Parathyroid adenoma (tissue), 2 donors: Measurements from ENCODE around the gene GLRB.

Source experiments
- H2AFZ ChIP-seq: fragments of 300-600 bp; sonication (generic); one replicate; pipeline ENCODE4 v1.7.0; 2017; ENCODE audit warnings: antibody characterized with exemption, mild to moderate bottlenecking
- H3K27ac ChIP-seq: fragments of 300-600 bp; sonication (generic); one replicate; pipeline ENCODE4 v1.7.0; 2017
- H3K27me3 ChIP-seq: fragments of 300-600 bp; sonication (generic); one replicate; pipeline ENCODE4 v1.7.0; 2017; ENCODE audit warnings: low read length; ENCODE audit not compliant: control insufficient read depth, insufficient read depth
- H3K36me3 ChIP-seq: fragments of 300-600 bp; sonication (generic); one replicate; pipeline ENCODE4 v1.7.0; 2017; ENCODE audit warnings: low read length; ENCODE audit not compliant: control insufficient read depth, insufficient read depth
- H3K4me1 ChIP-seq: fragments of 300-600 bp; sonication (generic); one replicate; pipeline ENCODE4 v1.7.0; 2017; ENCODE audit warnings: control low read depth
- H3K4me2 ChIP-seq: fragments of 300-600 bp; sonication (generic); one replicate; pipeline ENCODE4 v1.7.0; 2017; ENCODE audit warnings: low read length
- H3K4me3 ChIP-seq: fragments of 300-600 bp; sonication (generic); one replicate; pipeline ENCODE4 v1.7.0; 2017; ENCODE audit warnings: low read depth, low read length
- H3K79me2 ChIP-seq: fragments of 300-600 bp; sonication (generic); one replicate; pipeline ENCODE4 v1.7.0; 2017; ENCODE audit warnings: control low read depth
- H3K9ac ChIP-seq: fragments of 300-600 bp; sonication (generic); one replicate; pipeline ENCODE4 v1.7.0; 2017; ENCODE audit warnings: mild to moderate bottlenecking
- H3K9me3 ChIP-seq: fragments of 300-600 bp; sonication (generic); one replicate; pipeline ENCODE4 v1.7.0; 2017; ENCODE audit warnings: low read length; ENCODE audit not compliant: control insufficient read depth
- TF ChIP-seq, protein P1 (sequence below): fragments of 300-600 bp; sonication (generic); IDR thresholded peaks from one replicate; pipeline ENCODE4 v1.7.0; 2017; ENCODE audit warnings: antibody characterized with exemption, mild to moderate bottlenecking
- donor health status: primary hyperparathyroidism.

Gene GLRB

DNA sequence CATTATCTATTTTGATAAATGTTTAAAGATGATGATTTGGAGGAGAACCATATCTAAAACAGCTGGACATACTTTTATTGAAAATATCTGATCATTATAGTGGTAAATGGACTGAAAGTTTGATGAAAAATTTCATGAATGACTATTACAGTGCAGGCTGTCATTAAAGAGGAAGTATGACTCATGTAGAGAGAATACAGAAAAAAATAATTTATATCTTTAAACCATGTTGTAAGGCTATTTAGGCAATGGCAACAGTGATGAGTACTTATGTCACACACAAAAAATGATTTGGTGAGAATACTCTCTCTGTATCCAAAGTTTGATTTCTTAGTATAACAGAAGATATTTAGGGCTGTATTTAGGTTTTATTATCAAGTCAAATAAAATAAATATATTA, 3.9 kb upstream of the GLRB start:
- H3K27me3 ChIP-seq, result no peaks in the 10 kb centered on the region
- H2AFZ ChIP-seq, result no peak overlapping the region
- no peaks in the 10 kb centered on the region for H3K36me3 ChIP-seq
- H3K4me2 ChIP-seq, result no peak overlapping the region
- H3K9ac ChIP-seq, result no peak overlapping the region
- H3K79me2 ChIP-seq, result no peaks in the 10 kb centered on the region
- TF ChIP-seq, protein P1, sequence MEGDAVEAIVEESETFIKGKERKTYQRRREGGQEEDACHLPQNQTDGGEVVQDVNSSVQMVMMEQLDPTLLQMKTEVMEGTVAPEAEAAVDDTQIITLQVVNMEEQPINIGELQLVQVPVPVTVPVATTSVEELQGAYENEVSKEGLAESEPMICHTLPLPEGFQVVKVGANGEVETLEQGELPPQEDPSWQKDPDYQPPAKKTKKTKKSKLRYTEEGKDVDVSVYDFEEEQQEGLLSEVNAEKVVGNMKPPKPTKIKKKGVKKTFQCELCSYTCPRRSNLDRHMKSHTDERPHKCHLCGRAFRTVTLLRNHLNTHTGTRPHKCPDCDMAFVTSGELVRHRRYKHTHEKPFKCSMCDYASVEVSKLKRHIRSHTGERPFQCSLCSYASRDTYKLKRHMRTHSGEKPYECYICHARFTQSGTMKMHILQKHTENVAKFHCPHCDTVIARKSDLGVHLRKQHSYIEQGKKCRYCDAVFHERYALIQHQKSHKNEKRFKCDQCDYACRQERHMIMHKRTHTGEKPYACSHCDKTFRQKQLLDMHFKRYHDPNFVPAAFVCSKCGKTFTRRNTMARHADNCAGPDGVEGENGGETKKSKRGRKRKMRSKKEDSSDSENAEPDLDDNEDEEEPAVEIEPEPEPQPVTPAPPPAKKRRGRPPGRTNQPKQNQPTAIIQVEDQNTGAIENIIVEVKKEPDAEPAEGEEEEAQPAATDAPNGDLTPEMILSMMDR, result no peak
- no peak overlapping the region for H3K4me3 ChIP-seq
- H3K4me1 ChIP-seq, result no peaks in the 10 kb centered on the region
- no peaks in the 10 kb centered on the region for H3K9me3 ChIP-seq
- H3K27ac ChIP-seq, result no peak overlapping the region

DNA sequence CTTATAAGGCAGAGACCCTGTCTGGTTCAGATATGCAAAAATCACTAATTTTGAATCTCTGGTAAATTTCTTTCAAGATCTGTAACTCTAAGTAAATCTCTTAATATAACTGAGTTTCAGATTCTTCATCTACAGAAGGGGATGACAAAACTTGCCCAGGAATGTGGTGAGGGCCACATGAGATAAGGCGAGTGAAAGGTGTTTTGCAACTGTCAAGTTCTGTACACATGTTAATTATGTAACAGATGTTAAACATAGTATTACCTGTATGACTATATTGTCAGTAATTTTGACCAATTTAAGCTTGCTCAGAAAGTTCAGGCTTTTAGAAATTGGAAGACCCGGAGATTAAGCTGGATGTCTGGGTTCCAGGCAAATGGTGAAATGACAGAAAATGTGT, 549 bp upstream of the GLRB start:
- Histone ChIP-seq H3K9ac (no peak overlapping the region), H3K4me3 (peak overlapping the region; percentile 60)
- TF ChIP-seq, protein P1, result no peak

DNA sequence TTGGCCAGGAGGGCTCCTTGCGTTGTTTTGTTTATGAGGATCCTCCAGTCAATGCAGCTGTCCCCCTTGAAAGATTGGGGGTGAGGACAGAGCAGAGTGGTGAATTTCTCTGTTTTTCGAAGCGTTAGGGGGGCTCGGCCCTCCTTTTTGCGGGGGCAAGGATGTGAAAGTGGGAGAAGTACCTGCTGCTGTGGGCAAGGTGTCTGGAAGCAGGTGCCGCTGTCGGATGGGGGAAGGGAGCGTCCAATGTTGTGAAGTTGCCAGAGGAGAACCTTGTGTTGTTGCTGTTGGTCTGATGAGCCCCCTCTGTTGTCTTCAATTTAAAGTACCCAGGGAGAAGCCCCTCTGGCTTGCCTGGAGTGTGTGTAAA, 613 bp downstream of the GLRB start:
- Histone ChIP-seq H3K36me3 (no peaks in the 10 kb centered on the region), H2AFZ (peak overlapping the region; percentile 90), H3K4me3 (peak overlapping the region; percentile 91), H3K27me3 (no peaks in the 10 kb centered on the region), H3K27ac (peak overlapping the region; percentile 36), H3K79me2 (no peaks in the 10 kb centered on the region), H3K4me1 (no peaks in the 10 kb centered on the region), H3K4me2 (peak overlapping the region; percentile 96), H3K9ac (no peak overlapping the region), H3K9me3 (no peaks in the 10 kb centered on the region)
- TF ChIP-seq, protein P1, result no peak

More for the DNA sequence above, 549 bp upstream of the GLRB start:
- H3K4me1 ChIP-seq, result no peaks in the 10 kb centered on the region
- peak overlapping the region; percentile 75 for H3K4me2 ChIP-seq
- no peaks in the 10 kb centered on the region for H3K79me2 ChIP-seq
- no peaks in the 10 kb centered on the region for H3K27me3 ChIP-seq
- H3K27ac ChIP-seq, result peak overlapping the region; percentile 36
- no peaks in the 10 kb centered on the region for H3K9me3 ChIP-seq
- H2AFZ ChIP-seq, result peak overlapping the region; percentile 81
- H3K36me3 ChIP-seq, result no peaks in the 10 kb centered on the region

DNA sequence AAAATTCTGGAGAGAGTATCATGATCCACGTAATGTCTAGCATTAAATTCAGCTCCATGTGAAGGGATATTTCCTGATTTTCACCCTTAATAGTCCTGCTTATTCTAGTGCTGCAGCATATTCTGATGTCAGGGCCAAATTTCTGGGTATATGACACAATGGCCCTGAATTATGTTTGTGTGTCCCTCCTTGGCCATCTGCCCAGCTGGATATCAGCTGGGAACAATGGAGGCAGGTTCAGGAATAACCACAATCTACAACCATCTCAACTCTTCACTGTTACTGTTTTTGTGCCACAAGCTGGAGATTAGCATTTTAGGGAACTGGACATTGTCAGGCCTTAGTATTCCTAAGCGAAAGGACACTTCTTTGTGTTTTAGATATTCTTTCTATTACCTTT, 3.5 kb downstream of the GLRB start:
- H3K4me3 ChIP-seq, result no peak overlapping the region
- no peak overlapping the region for H2AFZ ChIP-seq
- H3K79me2 ChIP-seq, result no peaks in the 10 kb centered on the region
- no peaks in the 10 kb centered on the region for H3K36me3 ChIP-seq
- TF ChIP-seq, protein P1, result no peak
- no peak overlapping the region for H3K9ac ChIP-seq
- no peaks in the 10 kb centered on the region for H3K27me3 ChIP-seq
- no peaks in the 10 kb centered on the region for H3K4me1 ChIP-seq
- H3K4me2 ChIP-seq, result no peak overlapping the region
- H3K27ac ChIP-seq, result no peak overlapping the region
- no peaks in the 10 kb centered on the region for H3K9me3 ChIP-seq

DNA sequence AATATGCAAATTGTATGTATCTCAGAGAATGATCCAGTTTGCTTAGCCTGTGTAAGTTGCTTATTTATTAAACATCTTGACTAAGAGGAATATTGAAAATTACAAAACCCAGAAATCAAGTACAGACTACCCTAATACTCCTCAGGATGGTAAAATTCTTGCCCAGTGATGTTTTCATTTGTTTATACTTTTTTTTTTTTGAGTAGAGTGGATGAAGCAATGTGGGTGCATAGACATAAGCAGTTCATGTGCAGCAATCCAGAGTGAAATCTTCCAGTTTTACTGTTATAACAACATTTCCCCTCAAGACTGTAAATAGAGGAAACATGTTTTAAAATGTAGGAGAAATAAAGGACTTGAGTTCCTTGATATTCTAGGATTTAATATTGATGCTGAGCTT, 4.7 kb downstream of the GLRB start:
- TF ChIP-seq, protein P1, result no peak
- Histone ChIP-seq H2AFZ (no peak overlapping the region), H3K4me3 (no peak overlapping the region), H3K79me2 (no peaks in the 10 kb centered on the region), H3K4me1 (no peaks in the 10 kb centered on the region), H3K36me3 (no peaks in the 10 kb centered on the region), H3K27ac (no peak overlapping the region), H3K9ac (no peak overlapping the region), H3K4me2 (no peak overlapping the region), H3K9me3 (no peaks in the 10 kb centered on the region), H3K27me3 (no peaks in the 10 kb centered on the region)
